ENCODE data around the gene MYLK2. TPM values are rescaled to one million over a fixed set of nuclear protein-coding genes. Genes with fewer than 3 reads are reported as not detected.
"Not testable (repeated sequence)": the region's sequence is repeated elsewhere in the genome, so short reads cannot be mapped to it uniquely, and the experiment has no call there.

MYLK2 gene
- total RNA-seq, 2 experiments from 2014 or later, result 0.66 to 0.89 TPM

- POLR2A ChIA-PET, result no interaction called here
- ATAC-seq, result no peak
- H3K27me3 Mint-ChIP-seq (ENCODE audit: low read depth), result no peaks in the 10 kb centered on the region
- CTCF ChIA-PET, result no interaction called here
- peaks cover 70% of the 10 kb centered on the region for H3K36me3 Mint-ChIP-seq (ENCODE audit: low read depth)
- H3K9me3 Mint-ChIP-seq (ENCODE audit: insufficient read depth), result no peaks in the 10 kb centered on the region
- no peak for DNase-seq
- no peak overlapping the region for H3K4me3 Mint-ChIP-seq
- no peak overlapping the region for H3K27ac Mint-ChIP-seq
- H3K4me1 Mint-ChIP-seq (ENCODE audit: low read depth), result peaks cover 17% of the 10 kb centered on the region
These were observed 15.4 kb upstream of the MYLK2 start for GRCh38 chr20:31803552-31804291.

GRCh38 chr20:31806564-31807355, 12.4 kb upstream of the MYLK2 start:
- no peak overlapping the region for H3K27ac Mint-ChIP-seq
- ATAC-seq (no peak), DNase-seq (no peak)
- CTCF ChIA-PET, result interaction anchor here (1.3 to 1.4 kb wide), 2 partner anchors 16 to 40 kb away, joined by 3 to 5 read pairs; no protein-coding TSS in a partner anchor
- H3K4me1 Mint-ChIP-seq (ENCODE audit: low read depth), result peaks cover 17% of the 10 kb centered on the region
- no peaks in the 10 kb centered on the region for H3K9me3 Mint-ChIP-seq (ENCODE audit: insufficient read depth)
- H3K36me3 Mint-ChIP-seq (ENCODE audit: low read depth), result peaks cover 47% of the 10 kb centered on the region
- POLR2A ChIA-PET, result no interaction called here
- no peaks in the 10 kb centered on the region for H3K27me3 Mint-ChIP-seq (ENCODE audit: low read depth)
- H3K4me3 Mint-ChIP-seq, result no peak overlapping the region

- Mint-ChIP-seq H3K9me3 (ENCODE audit: insufficient read depth) (no peaks in the 10 kb centered on the region), H3K27ac (no peak overlapping the region), H3K4me3 (no peak overlapping the region), H3K36me3 (ENCODE audit: low read depth) (peaks cover 35% of the 10 kb centered on the region), H3K27me3 (ENCODE audit: low read depth) (no peaks in the 10 kb centered on the region), H3K4me1 (ENCODE audit: low read depth) (peaks cover 14% of the 10 kb centered on the region)
- DNase-seq, result no peak
- POLR2A ChIA-PET, result no interaction called here
- ATAC-seq, result no peak
- CTCF ChIA-PET, result interaction anchor here (1.3 to 4.8 kb wide), 2 partner anchors 15 to 38 kb away, joined by 6 to 25 read pairs; no protein-coding TSS in a partner anchor
These were observed 10.7 kb upstream of the MYLK2 start for GRCh38 chr20:31808481-31808880.

GRCh38 chr20:31809661-31810060, 9.5 kb upstream of the MYLK2 start:
- H3K36me3 Mint-ChIP-seq (ENCODE audit: low read depth), result peaks cover 23% of the 10 kb centered on the region
- no peak for ATAC-seq
- ChIA-PET CTCF (interaction anchor here (4.8 kb wide), 1 partner anchor 13 kb away, joined by 25 read pairs; no protein-coding TSS in a partner anchor), POLR2A (no interaction called here)
- no peaks in the 10 kb centered on the region for H3K9me3 Mint-ChIP-seq (ENCODE audit: insufficient read depth)
- DNase-seq, result no peak
- no peaks in the 10 kb centered on the region for H3K27me3 Mint-ChIP-seq (ENCODE audit: low read depth)
- peaks cover 9% of the 10 kb centered on the region for H3K4me1 Mint-ChIP-seq (ENCODE audit: low read depth)
- H3K4me3 Mint-ChIP-seq, result no peak overlapping the region
- no peak overlapping the region for H3K27ac Mint-ChIP-seq

- Mint-ChIP-seq H3K4me3 (no peak overlapping the region), H3K27me3 (ENCODE audit: low read depth) (no peaks in the 10 kb centered on the region), H3K27ac (no peak overlapping the region), H3K4me1 (ENCODE audit: low read depth) (peaks cover 9% of the 10 kb centered on the region), H3K9me3 (ENCODE audit: insufficient read depth) (no peaks in the 10 kb centered on the region), H3K36me3 (ENCODE audit: low read depth) (peaks cover 11% of the 10 kb centered on the region)
- ChIA-PET POLR2A (no interaction called here), CTCF (interaction anchor here (4.8 kb wide), 1 partner anchor 12 kb away, joined by 25 read pairs; no protein-coding TSS in a partner anchor)
- DNase-seq (no peak), ATAC-seq (no peak)
These were observed 8.0 kb upstream of the MYLK2 start for GRCh38 chr20:31811198-31811597.

- no peaks in the 10 kb centered on the region for H3K9me3 Mint-ChIP-seq (ENCODE audit: insufficient read depth)
These were observed 7.1 kb upstream of the MYLK2 start for GRCh38 chr20:31811796-31812728.

GRCh38 chr20:31813611-31814010, 5.5 kb upstream of the MYLK2 start:
- Mint-ChIP-seq H3K27ac (no peak overlapping the region), H3K4me1 (ENCODE audit: low read depth) (no peaks in the 10 kb centered on the region), H3K27me3 (ENCODE audit: low read depth) (no peaks in the 10 kb centered on the region), H3K4me3 (no peak overlapping the region), H3K9me3 (ENCODE audit: insufficient read depth) (no peaks in the 10 kb centered on the region), H3K36me3 (ENCODE audit: low read depth) (no peaks in the 10 kb centered on the region)
- ChIA-PET CTCF (interaction anchor here (2.0 kb wide), 1 partner anchor 9 kb away, joined by 9 read pairs; no protein-coding TSS in a partner anchor), POLR2A (no interaction called here)
- ATAC-seq, result no peak
- no peak for DNase-seq

More at GRCh38 chr20:31811796-31812728, 7.1 kb upstream of the MYLK2 start:
- ChIA-PET CTCF (interaction anchor here (4.8 kb wide), 1 partner anchor 11 kb away, joined by 25 read pairs; no protein-coding TSS in a partner anchor), POLR2A (no interaction called here)
- no peak overlapping the region for H3K4me3 Mint-ChIP-seq
- peaks cover 3% of the 10 kb centered on the region for H3K4me1 Mint-ChIP-seq (ENCODE audit: low read depth)
- no peaks in the 10 kb centered on the region for H3K27me3 Mint-ChIP-seq (ENCODE audit: low read depth)
- ATAC-seq (no peak), DNase-seq (no peak)
- peaks cover 4% of the 10 kb centered on the region for H3K36me3 Mint-ChIP-seq (ENCODE audit: low read depth)
- no peak overlapping the region for H3K27ac Mint-ChIP-seq

- POLR2A ChIA-PET; H3K27ac Mint-ChIP-seq; H3K27me3 Mint-ChIP-seq (ENCODE audit: low read depth); ATAC-seq; H3K36me3 Mint-ChIP-seq (ENCODE audit: low read depth); H3K9me3 Mint-ChIP-seq (ENCODE audit: insufficient read depth); DNase-seq; H3K4me3 Mint-ChIP-seq; H3K4me1 Mint-ChIP-seq (ENCODE audit: low read depth): not testable (repeated sequence)
- CTCF ChIA-PET, result interaction anchor here (2.0 kb wide), 1 partner anchor 9 kb away, joined by 9 read pairs; no protein-coding TSS in a partner anchor
These were observed 5.0 kb upstream of the MYLK2 start for GRCh38 chr20:31814142-31814541.

GRCh38 chr20:31815408-31816188, 3.6 kb upstream of the MYLK2 start:
- CTCF ChIA-PET, result interaction anchor here (1.4 kb wide), 1 partner anchor 277 kb away, joined by 6 read pairs; no protein-coding TSS in a partner anchor
- POLR2A ChIA-PET, result no interaction called here
- ATAC-seq (no peak), DNase-seq (no peak)
- Mint-ChIP-seq H3K27me3 (ENCODE audit: low read depth) (no peaks in the 10 kb centered on the region), H3K4me3 (no peak overlapping the region), H3K36me3 (ENCODE audit: low read depth) (no peaks in the 10 kb centered on the region), H3K9me3 (ENCODE audit: insufficient read depth) (no peaks in the 10 kb centered on the region), H3K27ac (no peak overlapping the region), H3K4me1 (ENCODE audit: low read depth) (no peaks in the 10 kb centered on the region)

- POLR2A ChIA-PET, result no interaction called here
- CTCF ChIA-PET, result interaction anchor here (1.4 kb wide), 1 partner anchor 276 kb away, joined by 6 read pairs; no protein-coding TSS in a partner anchor
- no peaks in the 10 kb centered on the region for H3K27me3 Mint-ChIP-seq (ENCODE audit: low read depth)
- H3K27ac Mint-ChIP-seq, result no peak overlapping the region
- no peaks in the 10 kb centered on the region for H3K4me1 Mint-ChIP-seq (ENCODE audit: low read depth)
- H3K9me3 Mint-ChIP-seq (ENCODE audit: insufficient read depth), result no peaks in the 10 kb centered on the region
- no peak for DNase-seq
- no peak overlapping the region for H3K4me3 Mint-ChIP-seq
- no peaks in the 10 kb centered on the region for H3K36me3 Mint-ChIP-seq (ENCODE audit: low read depth)
- no peak for ATAC-seq
These were observed 2.9 kb upstream of the MYLK2 start for GRCh38 chr20:31816221-31816620.

GRCh38 chr20:31817461-31817860, 1.7 kb upstream of the MYLK2 start:
- no peaks in the 10 kb centered on the region for H3K27me3 Mint-ChIP-seq (ENCODE audit: low read depth)
- ChIA-PET CTCF (interaction anchor here (0.7 to 1.9 kb wide), 2 partner anchors 29 to 35 kb away, joined by 4 to 9 read pairs; no protein-coding TSS in a partner anchor), POLR2A (no interaction called here)
- no peak overlapping the region for H3K4me3 Mint-ChIP-seq
- H3K36me3 Mint-ChIP-seq (ENCODE audit: low read depth), result no peaks in the 10 kb centered on the region
- ATAC-seq (no peak), DNase-seq (no peak)
- H3K9me3 Mint-ChIP-seq (ENCODE audit: insufficient read depth), result no peaks in the 10 kb centered on the region
- H3K4me1 Mint-ChIP-seq (ENCODE audit: low read depth), result peaks cover 3% of the 10 kb centered on the region
- H3K27ac Mint-ChIP-seq, result no peak overlapping the region
